CD14-positive monocyte (primary cell): ENCODE data around the gene ANKRD31. TPM values are rescaled to one million over a fixed set of nuclear protein-coding genes. Genes with fewer than 3 reads are reported as not detected.

Experiments
- DNase-seq, 3 donors: peaks; one replicate each; pipeline ENCODE4 v3.0.0-alpha.2; 2011 to 2022
- H2AFZ ChIP-seq: 2 replicates; pipeline ENCODE4 v1.6.0; 2012; ENCODE audit warnings: mild to moderate bottlenecking, low read depth, low read length, inconsistent platforms; ENCODE audit not compliant: insufficient read depth, poor library complexity, severe bottlenecking
- H3K27ac ChIP-seq, 2 donors: 1 replicate in 1 of 2; 2 replicates in 1 of 2; pipeline ENCODE4 v1.5.1; 2012 to 2013; ENCODE audit warnings: low read length in 2 of 2, control low read depth in 1 of 2, inconsistent platforms in 1 of 2, low read depth in 1 of 2, mild to moderate bottlenecking in 1 of 2
- H3K27me3 ChIP-seq, 2 donors: one replicate each; pipeline versions ENCODE4 v1.6.0 to v1.6.1; 2011 to 2013; ENCODE audit warnings: low read length in 2 of 2; ENCODE audit not compliant: control insufficient read depth in 2 of 2, insufficient read depth in 2 of 2
- H3K36me3 ChIP-seq, 2 donors: replicated peaks in 1 of 2; 1 replicate in 1 of 2; 2 replicates in 1 of 2; pipeline versions ENCODE4 v1.5.1 to v1.6.1; 2012 to 2013; ENCODE audit warnings: low read length in 2 of 2, control low read depth in 1 of 2, inconsistent platforms in 1 of 2, mild to moderate bottlenecking in 1 of 2; ENCODE audit not compliant: insufficient read depth in 2 of 2, control insufficient read depth in 1 of 2
- H3K4me1 ChIP-seq, 2 donors: 1 replicate in 1 of 2; 2 replicates in 1 of 2; pipeline versions ENCODE4 v1.5.1 to v1.6.1; 2012 to 2013; ENCODE audit warnings: low read length in 2 of 2, control low read depth in 1 of 2, inconsistent platforms in 1 of 2, mild to moderate bottlenecking in 1 of 2, moderate library complexity in 1 of 2; ENCODE audit not compliant: insufficient read depth in 2 of 2, control insufficient read depth in 1 of 2
- H3K4me2 ChIP-seq: replicated peaks from 2 replicates; pipeline ENCODE3; 2012; ENCODE audit warnings: low read length, moderate library complexity, mild to moderate bottlenecking; ENCODE audit not compliant: poor library complexity, severe bottlenecking; ENCODE audit errors: extremely low read depth
- H3K4me3 ChIP-seq, 3 experiments: fragments of 200-600 bp in 1 of 3; sonication (generic) in 1 of 3; replicated peaks in 1 of 3; 1 replicate in 2 of 3; 2 replicates in 1 of 3; pipeline ENCODE4 v1.5.1; 2011 to 2013; ENCODE audit warnings: low read length in 3 of 3, mild to moderate bottlenecking in 3 of 3, control low read depth in 2 of 3, low read depth in 2 of 3, inconsistent platforms in 1 of 3, moderate library complexity in 1 of 3
- H3K79me2 ChIP-seq: 2 replicates; pipeline ENCODE4 v1.6.0; 2012; ENCODE audit warnings: mild to moderate bottlenecking, control low read depth, inconsistent platforms, low read length, moderate library complexity; ENCODE audit not compliant: insufficient read depth
- H3K9ac ChIP-seq: 2 replicates; pipeline ENCODE4 v1.6.0; 2017; ENCODE audit warnings: low read length, mild to moderate bottlenecking; ENCODE audit not compliant: insufficient read depth, poor library complexity, severe bottlenecking
- H3K9me3 ChIP-seq, 2 donors: replicated peaks in 1 of 2; 1 replicate in 1 of 2; 2 replicates in 1 of 2; pipeline versions ENCODE4 v1.5.1 to v1.6.1; 2012 to 2013; ENCODE audit warnings: low read length in 2 of 2, control low read depth in 1 of 2; ENCODE audit not compliant: control insufficient read depth in 1 of 2, insufficient read depth in 1 of 2
- H4K20me1 ChIP-seq: 2 replicates; pipeline ENCODE4 v1.6.0; 2012; ENCODE audit warnings: mild to moderate bottlenecking, low read length, control low read depth, moderate library complexity; ENCODE audit not compliant: insufficient read depth
- H3K27ac Mint-ChIP-seq, 7 donors: one replicate each; pipeline ENCODE4 v1.8.0; 2020; ENCODE audit warnings: mild to moderate bottlenecking in 7 of 7, mixed read lengths in 7 of 7, moderate library complexity in 6 of 7, inconsistent platforms in 2 of 7
- H3K27me3 Mint-ChIP-seq, 3 donors: one replicate each; pipeline ENCODE4 v1.8.0; 2021 to 2022; ENCODE audit warnings: low read depth in 3 of 3, mild to moderate bottlenecking in 3 of 3, mixed read lengths in 3 of 3, moderate library complexity in 3 of 3, inconsistent platforms in 1 of 3
- H3K36me3 Mint-ChIP-seq, 2 donors: one replicate each; pipeline ENCODE4 v1.8.0; 2020; ENCODE audit warnings: mixed read lengths in 2 of 2, inconsistent platforms in 1 of 2, mild to moderate bottlenecking in 1 of 2
- H3K4me1 Mint-ChIP-seq: one replicate; pipeline ENCODE4 v1.8.0; 2020; ENCODE audit warnings: mild to moderate bottlenecking, mixed read lengths
- H3K4me3 Mint-ChIP-seq, 2 donors: one replicate each; pipeline ENCODE4 v1.8.0; 2020; ENCODE audit warnings: mild to moderate bottlenecking in 2 of 2, mixed read lengths in 2 of 2, moderate library complexity in 1 of 2
- H3K9me3 Mint-ChIP-seq, 7 donors: one replicate each; pipeline ENCODE4 v1.8.0; 2020 to 2022; ENCODE audit warnings: mixed read lengths in 7 of 7, mild to moderate bottlenecking in 6 of 7, moderate library complexity in 6 of 7, inconsistent platforms in 2 of 7
- CTCF ChIP-seq: fragments of 200-600 bp; IDR thresholded peaks from one replicate; pipeline ENCODE4 v1.8.0; 2022; ENCODE audit warnings: antibody characterized with exemption, mild to moderate bottlenecking
- WGBS: methylation state at CpG from one replicate; pipeline ENCODE4 v1.1.5; 2013; ENCODE audit warnings: missing lambda C conversion rate; ENCODE audit not compliant: insufficient coverage; 5-methylcytosine and 5-hydroxymethylcytosine counted together
- intact Hi-C, 2 donors: fragments of 100-400 bp; cut with micrococcal nuclease; formaldehyde crosslinking; loops; one replicate each; pipeline versions ENCODE4 v1.15.0 to v1.15.1; 2023
- polyA plus RNA-seq, 3 donors: library from polyadenylated mRNA; depleted of rRNA in 1 of 3; unstranded in 2 of 3; stranded (reverse) in 1 of 3; fragments of 300-500 nt in 2 of 3; fragments of >200 nt in 1 of 3; fragmentation: Illumina TruSeq in 2 of 3; gene quantifications; 1 replicate in 2 of 3; 2 replicates in 1 of 3; pipeline ENCODE4 v1.2.3, GENCODE V29; 2012 to 2021

Gene ANKRD31
- polyA plus RNA-seq, 3 donors, result 0.05 TPM; not detected in 2

GRCh38 chr5:75071100-75071499, 165.6 kb downstream of the ANKRD31 start:
- Mint-ChIP-seq H3K27me3 (peaks cover 0 to 2% (median 1%) of the 10 kb centered on the region in 3 donors), H3K4me3 (no peak overlapping the region), H3K4me1 (no peaks in the 10 kb centered on the region), H3K27ac (no peak overlapping the region), H3K36me3 (no peaks in the 10 kb centered on the region), H3K9me3 (peaks cover 0 to 5% (median 2%) of the 10 kb centered on the region in 7 donors)
- TF ChIP-seq CTCF, result no peak
- Histone ChIP-seq H3K27me3 (no peaks in the 10 kb centered on the region), H2AFZ (no peak overlapping the region), H3K9ac (no peak overlapping the region), H3K79me2 (no peaks in the 10 kb centered on the region), H3K4me1 (no peaks in the 10 kb centered on the region), H3K4me2 (no peak overlapping the region), H3K36me3 (no peaks in the 10 kb centered on the region), H3K27ac (no peak overlapping the region), H3K9me3 (no peaks in the 10 kb centered on the region), H3K4me3 (no peak overlapping the region), H4K20me1 (no peaks in the 10 kb centered on the region)
- DNase-seq, result no peak
- intact Hi-C loops, result no loop called here

DNA sequence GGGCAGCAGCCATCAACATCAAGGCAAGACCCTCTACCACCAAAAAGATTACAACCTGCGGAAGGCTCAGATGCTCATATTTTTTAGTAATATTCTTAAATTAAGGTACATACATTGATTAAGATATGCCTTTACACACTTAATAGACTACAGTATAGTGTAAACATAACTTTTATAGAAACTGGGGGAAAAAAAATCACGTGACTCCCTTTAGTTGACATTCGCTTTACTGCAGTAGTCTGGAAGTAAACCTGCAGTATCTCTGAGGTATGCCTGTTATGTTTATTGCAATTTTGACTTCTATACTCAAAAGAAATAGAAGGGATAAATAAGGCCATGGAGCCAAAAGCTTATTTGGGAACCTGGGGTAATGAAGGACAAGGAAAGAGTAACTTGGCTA, 169.2 kb downstream of the ANKRD31 start:
- H3K4me3 Mint-ChIP-seq, result peak overlapping the region in 1 of 2 donors; percentile 40
- H3K4me3 ChIP-seq, result no peak overlapping the region
- H3K9me3 ChIP-seq, result no peaks in the 10 kb centered on the region
- H2AFZ ChIP-seq, result no peak overlapping the region
- TF ChIP-seq CTCF, result no peak
- H3K27ac Mint-ChIP-seq, result no peak overlapping the region
- H3K4me2 ChIP-seq, result no peak overlapping the region
- H3K9me3 Mint-ChIP-seq, result peaks cover 0 to 5% (median 2%) of the 10 kb centered on the region in 7 donors
- intact Hi-C loops, result no loop called here
- H3K27me3 ChIP-seq, result no peaks in the 10 kb centered on the region
- no peaks in the 10 kb centered on the region for H3K4me1 Mint-ChIP-seq
- no peaks in the 10 kb centered on the region for H3K36me3 ChIP-seq
- no peaks in the 10 kb centered on the region for H3K79me2 ChIP-seq
- WGBS, result no CpG with 5 or more reads among the region's 3 CpGs
- no peaks in the 10 kb centered on the region for H3K4me1 ChIP-seq
- H3K27ac ChIP-seq, result no peak overlapping the region
- H3K9ac ChIP-seq, result no peak overlapping the region
- no peaks in the 10 kb centered on the region for H3K36me3 Mint-ChIP-seq
- peaks cover 0 to 2% (median 0%) of the 10 kb centered on the region in 3 donors for H3K27me3 Mint-ChIP-seq
- no peak for DNase-seq
- H4K20me1 ChIP-seq, result no peaks in the 10 kb centered on the region
